ENCODE data around the gene CCDC68. TPM values are rescaled to one million over a fixed set of nuclear protein-coding genes. Genes with fewer than 3 reads are reported as not detected.

CCDC68 gene, protein sequence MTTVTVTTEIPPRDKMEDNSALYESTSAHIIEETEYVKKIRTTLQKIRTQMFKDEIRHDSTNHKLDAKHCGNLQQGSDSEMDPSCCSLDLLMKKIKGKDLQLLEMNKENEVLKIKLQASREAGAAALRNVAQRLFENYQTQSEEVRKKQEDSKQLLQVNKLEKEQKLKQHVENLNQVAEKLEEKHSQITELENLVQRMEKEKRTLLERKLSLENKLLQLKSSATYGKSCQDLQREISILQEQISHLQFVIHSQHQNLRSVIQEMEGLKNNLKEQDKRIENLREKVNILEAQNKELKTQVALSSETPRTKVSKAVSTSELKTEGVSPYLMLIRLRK
- 17.3 and 18.3 TPM in 2 replicates for total RNA-seq

DNA sequence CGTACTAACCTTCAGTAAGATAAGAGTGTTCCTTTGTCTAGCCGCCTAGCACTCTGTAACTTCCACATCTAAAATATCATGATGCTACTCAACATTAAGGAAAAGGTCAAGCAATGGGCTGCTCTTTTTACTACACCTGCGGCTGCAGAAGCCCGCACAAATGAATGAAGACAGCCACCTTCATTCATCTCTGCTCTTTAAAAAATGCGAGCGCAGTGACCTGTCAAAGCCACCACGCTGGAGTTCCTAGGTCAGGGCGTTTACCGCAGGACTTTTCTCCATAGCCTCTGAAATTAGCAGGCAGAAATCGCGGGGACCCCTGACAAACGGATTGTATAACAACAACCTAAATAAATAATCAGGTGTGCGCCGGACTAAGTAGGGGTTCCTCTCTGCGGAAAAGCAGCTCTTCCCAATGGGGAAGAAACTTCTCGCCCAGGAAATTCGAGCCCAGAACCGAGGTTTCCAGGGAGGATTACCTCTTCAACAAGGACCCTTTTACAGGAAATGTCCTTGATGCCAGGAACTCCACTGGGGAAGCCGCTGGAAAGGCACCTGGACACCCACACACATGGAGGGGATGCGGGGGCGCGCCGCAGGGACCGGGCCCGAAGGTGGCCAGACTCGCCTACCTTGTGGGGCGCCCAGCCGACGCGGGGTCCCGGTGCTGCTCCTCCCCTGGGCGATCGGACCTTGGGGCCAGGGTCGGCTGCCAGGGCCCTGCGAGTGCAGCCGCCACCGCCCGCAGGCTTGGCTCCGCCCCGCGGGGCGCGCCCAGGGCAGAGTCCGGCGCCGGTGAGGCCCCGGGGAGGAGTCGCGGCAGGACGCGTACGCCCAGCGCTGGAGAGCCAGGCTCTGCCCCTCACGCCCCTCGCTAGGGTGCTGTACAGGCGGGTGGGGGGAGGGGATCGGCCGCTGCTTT is at the start of gene CCDC68:
TSS of gene CCDC68 (minus strand) at position 758 of the 922 bp plus-strand sequence. CDS start 16,670 bp downstream, outside the sequence.

Other genes with a start within 250 kb of the CCDC68 start
- gene RAB27B, start 131.0 kb downstream of the CCDC68 start, total RNA-seq = 20.5 and 24.5 TPM in 2 replicates